ENCODE data around the gene PCSK6. TPM values are rescaled to one million over a fixed set of nuclear protein-coding genes. Genes with fewer than 3 reads are reported as not detected.

The PCSK6 gene
- total RNA-seq, 1 donor from 2014 or later: 5.4 TPM

DNA sequence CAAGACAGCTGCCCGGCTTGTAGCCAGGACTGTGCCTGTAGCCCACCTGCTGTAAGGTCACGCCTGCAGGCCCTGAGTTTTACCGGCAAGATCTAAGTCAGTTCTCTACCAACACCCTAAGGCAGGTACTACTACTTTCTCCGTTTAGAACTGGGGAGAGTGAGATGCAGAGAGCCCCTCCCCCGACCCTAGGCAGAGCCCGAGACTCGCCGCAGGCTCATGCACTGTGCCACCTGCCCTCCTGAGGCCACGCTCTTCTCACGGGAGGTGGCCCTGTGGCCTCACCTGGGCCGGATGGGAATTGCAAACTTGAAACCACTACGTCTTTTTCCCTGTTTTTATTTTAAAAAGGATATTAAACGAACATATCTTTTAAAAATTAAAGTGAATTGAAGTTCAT, 36.9 kb upstream of the PCSK6 start:
- Mint-ChIP-seq H3K36me3 (ENCODE audit: low read depth) (no peaks in the 10 kb centered on the region), H3K4me3 (no peak overlapping the region), H3K4me1 (no peaks in the 10 kb centered on the region), H3K27me3 (ENCODE audit: low read depth) (peaks cover 6% of the 10 kb centered on the region), H3K27ac (ENCODE audit: unreplicated experiment) (no peak overlapping the region), H3K9me3 (no peaks in the 10 kb centered on the region)
- DNase-seq (ENCODE audit: low read depth, low spot score): no peak
- TF ChIP-seq, protein P1, sequence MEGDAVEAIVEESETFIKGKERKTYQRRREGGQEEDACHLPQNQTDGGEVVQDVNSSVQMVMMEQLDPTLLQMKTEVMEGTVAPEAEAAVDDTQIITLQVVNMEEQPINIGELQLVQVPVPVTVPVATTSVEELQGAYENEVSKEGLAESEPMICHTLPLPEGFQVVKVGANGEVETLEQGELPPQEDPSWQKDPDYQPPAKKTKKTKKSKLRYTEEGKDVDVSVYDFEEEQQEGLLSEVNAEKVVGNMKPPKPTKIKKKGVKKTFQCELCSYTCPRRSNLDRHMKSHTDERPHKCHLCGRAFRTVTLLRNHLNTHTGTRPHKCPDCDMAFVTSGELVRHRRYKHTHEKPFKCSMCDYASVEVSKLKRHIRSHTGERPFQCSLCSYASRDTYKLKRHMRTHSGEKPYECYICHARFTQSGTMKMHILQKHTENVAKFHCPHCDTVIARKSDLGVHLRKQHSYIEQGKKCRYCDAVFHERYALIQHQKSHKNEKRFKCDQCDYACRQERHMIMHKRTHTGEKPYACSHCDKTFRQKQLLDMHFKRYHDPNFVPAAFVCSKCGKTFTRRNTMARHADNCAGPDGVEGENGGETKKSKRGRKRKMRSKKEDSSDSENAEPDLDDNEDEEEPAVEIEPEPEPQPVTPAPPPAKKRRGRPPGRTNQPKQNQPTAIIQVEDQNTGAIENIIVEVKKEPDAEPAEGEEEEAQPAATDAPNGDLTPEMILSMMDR (conservative IDR thresholded peaks at IDR 0.05): no peak

DNA sequence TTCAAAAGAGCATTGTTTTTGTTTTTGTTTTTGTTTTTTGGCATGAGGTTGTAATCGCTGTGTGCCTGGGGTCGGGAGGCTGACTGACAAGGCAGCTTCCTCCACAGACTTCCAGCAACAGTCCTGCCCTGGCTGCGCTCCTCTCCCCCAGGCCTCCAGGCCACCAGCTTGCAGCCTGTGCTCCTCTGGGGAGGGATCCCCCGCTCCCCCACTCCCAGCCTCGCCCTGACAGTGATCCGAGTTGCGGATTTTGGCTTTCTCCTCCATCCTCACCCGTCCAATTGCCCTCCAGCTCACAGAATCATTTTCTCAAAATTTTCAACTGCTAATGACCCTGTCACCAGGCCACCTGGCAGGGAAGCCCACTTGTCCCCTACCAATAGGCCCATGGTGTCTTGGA, 36.5 kb upstream of the PCSK6 start:
- no peak for DNase-seq (ENCODE audit: low read depth, low spot score)
- Mint-ChIP-seq H3K27ac (ENCODE audit: unreplicated experiment) (no peak overlapping the region), H3K27me3 (ENCODE audit: low read depth) (peaks cover 8% of the 10 kb centered on the region), H3K36me3 (ENCODE audit: low read depth) (no peaks in the 10 kb centered on the region), H3K4me1 (no peaks in the 10 kb centered on the region), H3K4me3 (no peak overlapping the region), H3K9me3 (no peaks in the 10 kb centered on the region)
- TF ChIP-seq, protein P1 (conservative IDR thresholded peaks at IDR 0.05): no peak

DNA sequence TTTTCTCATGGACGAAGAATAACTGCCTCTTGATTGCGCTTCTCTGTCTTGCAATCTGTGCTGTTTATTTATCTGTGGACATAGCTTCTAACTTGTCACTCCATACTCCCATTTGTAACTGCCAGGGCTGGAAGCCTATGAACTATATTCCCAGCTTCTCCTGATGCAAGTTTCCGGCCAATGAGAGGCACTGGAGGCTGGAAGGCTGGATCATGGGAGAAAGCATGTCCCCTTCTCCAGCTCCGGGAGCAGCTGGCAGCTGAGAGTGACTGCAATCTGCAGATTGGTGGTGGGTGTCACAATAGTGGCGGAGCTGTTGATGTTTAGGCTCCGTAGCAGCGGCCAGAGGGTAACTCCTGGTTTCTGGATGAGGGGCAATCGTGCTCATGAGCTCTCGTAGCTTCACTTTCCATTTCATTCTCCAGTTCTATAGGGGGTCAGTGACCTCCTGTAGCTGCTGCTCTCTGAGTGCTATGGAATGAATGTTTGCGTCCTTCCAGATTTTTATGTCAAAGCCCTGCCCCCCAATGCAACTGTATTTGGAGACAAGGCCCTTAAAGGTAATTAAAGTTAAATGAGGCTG, 35.7 kb upstream of the PCSK6 start:
- peaks cover 12% of the 10 kb centered on the region for H3K27me3 Mint-ChIP-seq (ENCODE audit: low read depth)
- DNase-seq (ENCODE audit: low read depth, low spot score): no peak
- TF ChIP-seq, protein P1 (conservative IDR thresholded peaks at IDR 0.05): no peak
- no peak overlapping the region for H3K27ac Mint-ChIP-seq (ENCODE audit: unreplicated experiment)
- H3K4me1 Mint-ChIP-seq: no peaks in the 10 kb centered on the region
- no peaks in the 10 kb centered on the region for H3K9me3 Mint-ChIP-seq
- no peaks in the 10 kb centered on the region for H3K36me3 Mint-ChIP-seq (ENCODE audit: low read depth)
- no peak overlapping the region for H3K4me3 Mint-ChIP-seq

DNA sequence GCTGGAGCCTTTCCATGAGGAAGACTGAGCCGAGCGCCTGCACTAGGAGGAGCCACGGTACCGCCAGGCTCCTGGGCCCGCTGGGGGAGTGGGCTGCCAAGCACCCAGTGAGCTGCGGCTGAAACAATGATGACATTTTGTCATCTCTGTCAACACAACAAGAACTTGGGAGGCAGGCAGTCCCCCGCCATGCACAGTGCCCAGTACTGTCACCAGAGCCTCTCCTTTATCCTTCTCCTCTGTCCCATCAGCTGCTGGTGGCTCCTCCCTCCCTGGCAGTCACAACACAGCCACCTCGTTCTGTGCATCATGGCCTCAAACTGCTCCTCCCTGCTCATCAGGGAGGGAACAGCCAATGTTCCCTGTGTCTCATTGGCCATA, 34.0 kb upstream of the PCSK6 start:
- Mint-ChIP-seq H3K27me3 (ENCODE audit: low read depth) (peaks cover 19% of the 10 kb centered on the region), H3K4me3 (no peak overlapping the region), H3K4me1 (no peaks in the 10 kb centered on the region), H3K27ac (ENCODE audit: unreplicated experiment) (no peak overlapping the region), H3K9me3 (peaks cover 6% of the 10 kb centered on the region), H3K36me3 (ENCODE audit: low read depth) (peaks cover 6% of the 10 kb centered on the region)
- no peak for DNase-seq (ENCODE audit: low read depth, low spot score)
- TF ChIP-seq, protein P1 (conservative IDR thresholded peaks at IDR 0.05): no peak

DNA sequence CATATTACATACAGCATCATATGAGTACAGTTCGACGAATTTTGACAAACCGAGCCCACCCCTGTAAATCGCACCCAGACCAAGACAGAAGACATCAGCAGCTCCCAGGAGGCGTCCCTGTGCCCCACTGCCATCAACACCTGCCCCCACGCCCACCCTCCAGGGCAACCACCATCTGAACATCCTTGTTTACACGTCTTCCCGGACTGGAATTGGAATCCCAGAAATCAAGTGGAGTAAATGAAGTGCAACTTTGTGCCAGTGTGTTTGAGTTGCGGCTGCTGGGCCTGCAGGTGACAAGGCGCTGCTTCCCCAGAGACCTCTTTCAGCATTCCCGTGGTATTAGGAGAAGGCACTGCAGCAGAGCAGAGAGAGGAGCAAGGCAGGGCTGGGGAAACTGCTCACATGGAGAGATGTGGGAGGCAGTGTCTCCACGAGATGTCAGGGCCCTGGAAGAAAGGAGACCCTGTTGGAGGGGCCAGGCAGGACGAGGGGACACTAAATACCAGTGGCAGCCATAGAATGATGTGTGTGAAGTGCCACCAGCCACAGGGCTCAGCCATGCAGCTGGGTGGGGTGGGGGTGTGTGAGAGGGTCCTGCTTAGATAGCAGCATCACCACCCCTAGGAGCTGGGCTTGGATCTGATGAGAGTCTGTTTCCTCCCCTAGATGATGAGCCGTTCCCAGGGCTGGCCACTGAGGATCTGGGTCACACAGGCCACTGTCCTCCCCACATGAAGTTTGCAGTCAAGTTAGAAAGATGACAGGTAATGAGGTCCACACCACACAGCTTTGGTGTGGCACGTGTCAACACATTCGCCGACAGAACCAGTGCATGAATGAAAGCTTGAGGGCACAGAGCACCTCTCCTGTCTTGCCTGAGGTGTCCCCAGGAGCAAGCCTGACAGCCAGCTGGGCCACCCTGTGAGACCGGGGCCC, 33.4 kb upstream of the PCSK6 start:
- Mint-ChIP-seq H3K27ac (ENCODE audit: unreplicated experiment) (no peak overlapping the region), H3K4me1 (no peaks in the 10 kb centered on the region), H3K36me3 (ENCODE audit: low read depth) (peaks cover 10% of the 10 kb centered on the region), H3K9me3 (peaks cover 9% of the 10 kb centered on the region), H3K27me3 (ENCODE audit: low read depth) (peaks cover 19% of the 10 kb centered on the region), H3K4me3 (no peak overlapping the region)
- no peak for DNase-seq (ENCODE audit: low read depth, low spot score)
- TF ChIP-seq, protein P1 (conservative IDR thresholded peaks at IDR 0.05): no peak
